Mononuclear cell (primary cell): ENCODE data around the gene OSBP2. TPM values are rescaled to one million over a fixed set of nuclear protein-coding genes. Genes with fewer than 3 reads are reported as not detected.

Source experiments
- H3K27me3 ChIP-seq: 2 replicates; pipeline ENCODE4 v1.6.0; 2011; ENCODE audit warnings: low read length, control low read depth; ENCODE audit not compliant: insufficient read depth
- H3K4me1 ChIP-seq: 2 replicates; pipeline ENCODE4 v1.5.1; 2011; ENCODE audit warnings: mild to moderate bottlenecking, low read length, control low read depth; ENCODE audit not compliant: insufficient read depth
- H3K4me3 ChIP-seq: 2 replicates; pipeline ENCODE4 v1.5.1; 2011; ENCODE audit warnings: mild to moderate bottlenecking, low read length, moderate library complexity
- H3K9me3 ChIP-seq: 2 replicates; pipeline ENCODE4 v1.5.1; 2011; ENCODE audit warnings: low read depth, mild to moderate bottlenecking, control low read depth, low read length
- total RNA-seq: library from RNA; depleted of rRNA; stranded (reverse); fragments of >200 nt; gene quantifications from one replicate; pipeline ENCODE4 v1.2.3, GENCODE V29; 2012

Gene OSBP2
- total RNA-seq, 1 donor: 3.1 TPM

- H3K4me3 ChIP-seq: no peak overlapping the region
- H3K9me3 ChIP-seq: no peaks in the 10 kb centered on the region
- no peaks in the 10 kb centered on the region for H3K4me1 ChIP-seq
- no peaks in the 10 kb centered on the region for H3K27me3 ChIP-seq
Observed at GRCh38 chr22:30873086-30873650, 178.5 kb downstream of the OSBP2 start.

- no peaks in the 10 kb centered on the region for H3K4me1 ChIP-seq
- H3K27me3 ChIP-seq: no peaks in the 10 kb centered on the region
- H3K9me3 ChIP-seq: no peaks in the 10 kb centered on the region
- H3K4me3 ChIP-seq: no peak overlapping the region
Observed at GRCh38 chr22:30873661-30874060, 179.0 kb downstream of the OSBP2 start.

- Histone ChIP-seq H3K9me3 (no peaks in the 10 kb centered on the region), H3K4me1 (no peaks in the 10 kb centered on the region), H3K4me3 (no peak overlapping the region), H3K27me3 (no peaks in the 10 kb centered on the region)
Observed at GRCh38 chr22:30874431-30875370, 180.0 kb downstream of the OSBP2 start.

- Histone ChIP-seq H3K9me3 (no peaks in the 10 kb centered on the region), H3K4me1 (no peaks in the 10 kb centered on the region), H3K27me3 (no peaks in the 10 kb centered on the region), H3K4me3 (no peak overlapping the region)
Observed at GRCh38 chr22:30875481-30876215, 181.0 kb downstream of the OSBP2 start.

- no peaks in the 10 kb centered on the region for H3K4me1 ChIP-seq
- H3K27me3 ChIP-seq: no peaks in the 10 kb centered on the region
- no peaks in the 10 kb centered on the region for H3K9me3 ChIP-seq
- no peak overlapping the region for H3K4me3 ChIP-seq
Observed at GRCh38 chr22:30876221-30876751, 181.6 kb downstream of the OSBP2 start.

GRCh38 chr22:30876915-30877553, 182.4 kb downstream of the OSBP2 start:
- Histone ChIP-seq H3K4me1 (no peaks in the 10 kb centered on the region), H3K9me3 (no peaks in the 10 kb centered on the region), H3K27me3 (no peaks in the 10 kb centered on the region), H3K4me3 (no peak overlapping the region)

- no peak overlapping the region for H3K4me3 ChIP-seq
- no peaks in the 10 kb centered on the region for H3K9me3 ChIP-seq
- no peaks in the 10 kb centered on the region for H3K4me1 ChIP-seq
- H3K27me3 ChIP-seq: no peaks in the 10 kb centered on the region
Observed at GRCh38 chr22:30877662-30878515, 183.2 kb downstream of the OSBP2 start.

GRCh38 chr22:30878516-30879414, 184.1 kb downstream of the OSBP2 start:
- Histone ChIP-seq H3K27me3 (no peaks in the 10 kb centered on the region), H3K4me3 (no peak overlapping the region), H3K9me3 (no peaks in the 10 kb centered on the region)

GRCh38 chr22:30879415-30879797, 184.7 kb downstream of the OSBP2 start:
- Histone ChIP-seq H3K9me3 (no peaks in the 10 kb centered on the region), H3K4me1 (no peaks in the 10 kb centered on the region), H3K27me3 (no peaks in the 10 kb centered on the region)

More at GRCh38 chr22:30878516-30879414, 184.1 kb downstream of the OSBP2 start:
- no peaks in the 10 kb centered on the region for H3K4me1 ChIP-seq

GRCh38 chr22:30880181-30880601, 185.5 kb downstream of the OSBP2 start:
- no peaks in the 10 kb centered on the region for H3K27me3 ChIP-seq
- H3K4me1 ChIP-seq: no peaks in the 10 kb centered on the region
- no peaks in the 10 kb centered on the region for H3K9me3 ChIP-seq
- H3K4me3 ChIP-seq: no peak overlapping the region

More at GRCh38 chr22:30879415-30879797, 184.7 kb downstream of the OSBP2 start:
- H3K4me3 ChIP-seq: no peak overlapping the region

- no peaks in the 10 kb centered on the region for H3K27me3 ChIP-seq
- H3K4me1 ChIP-seq: no peaks in the 10 kb centered on the region
- H3K9me3 ChIP-seq: no peaks in the 10 kb centered on the region
- H3K4me3 ChIP-seq: no peak overlapping the region
Observed at GRCh38 chr22:30880847-30881246, 186.2 kb downstream of the OSBP2 start.

GRCh38 chr22:30881361-30882183, 186.9 kb downstream of the OSBP2 start:
- Histone ChIP-seq H3K9me3 (no peaks in the 10 kb centered on the region), H3K4me3 (no peak overlapping the region), H3K4me1 (no peaks in the 10 kb centered on the region), H3K27me3 (no peaks in the 10 kb centered on the region)
